Activated gamma-delta T cell (primary cell): ENCODE results near the gene PDE6A.

Source experiments
- DNase-seq: peaks from one replicate; lab custom pipeline; 2025; lab: John Stamatoyannopoulos, UW

Gene PDE6A

GRCh38 chr5:149930749-149931574 lies 13.6 kb downstream of the PDE6A start:
- DNase-seq, result no peak

GRCh38 chr5:149930043-149930748 lies 14.4 kb downstream of the PDE6A start:
- no peak for DNase-seq

GRCh38 chr5:149924486-149924885 lies 20.1 kb downstream of the PDE6A start:
- no peak for DNase-seq

GRCh38 chr5:149922950-149923349 lies 21.6 kb downstream of the PDE6A start:
- DNase-seq, result no peak

GRCh38 chr5:149921597-149921996 lies 23.0 kb downstream of the PDE6A start:
- DNase-seq, result no peak

GRCh38 chr5:149917073-149917676 lies 27.4 kb downstream of the PDE6A start:
- no peak for DNase-seq

- DNase-seq, result no peak
These were observed 28.1 kb downstream of the PDE6A start for GRCh38 chr5:149916334-149917072.

GRCh38 chr5:149915392-149916260 lies 29.0 kb downstream of the PDE6A start:
- no peak for DNase-seq

GRCh38 chr5:149913436-149914419 lies 30.9 kb downstream of the PDE6A start:
- DNase-seq, result no peak

GRCh38 chr5:149912226-149912871 lies 32.2 kb downstream of the PDE6A start:
- DNase-seq, result no peak

GRCh38 chr5:149911031-149911430 lies 33.6 kb downstream of the PDE6A start:
- no peak for DNase-seq

GRCh38 chr5:149907828-149908227 lies 36.8 kb downstream of the PDE6A start:
- no peak for DNase-seq

- no peak for DNase-seq
These were observed 39.6 kb downstream of the PDE6A start for GRCh38 chr5:149904977-149905376.

- no peak for DNase-seq
These were observed 40.2 kb downstream of the PDE6A start for GRCh38 chr5:149904293-149904886.

- DNase-seq, result no peak
These were observed 41.2 kb downstream of the PDE6A start for GRCh38 chr5:149903404-149903803.

- DNase-seq, result no peak
These were observed 42.4 kb downstream of the PDE6A start for GRCh38 chr5:149902177-149902576.

- DNase-seq, result no peak
These were observed 43.1 kb downstream of the PDE6A start for GRCh38 chr5:149901511-149901910.

GRCh38 chr5:149900390-149900789 lies 44.2 kb downstream of the PDE6A start:
- DNase-seq, result no peak

GRCh38 chr5:149898811-149899210 lies 45.8 kb downstream of the PDE6A start:
- DNase-seq, result no peak
